ENCODE measurements around the gene CARD19.

CARD19 gene

GRCh38 chr9:93121316-93122241 lies 25.6 kb downstream of the CARD19 start (continued):
- TF ChIP-seq ZBTB21 (tag by site-specific recombination; IDR thresholded peaks at IDR 0.05) (no peak), ZNF571 (tag by site-specific recombination; IDR thresholded peaks at IDR 0.05) (no peak), ZNF112 (tag by site-specific recombination; IDR thresholded peaks at IDR 0.05) (no peak), ZNF394 (tag by site-specific recombination; IDR thresholded peaks at IDR 0.05; ENCODE audit: borderline replicate concordance) (no peak)
- TF ChIP-seq, protein P1, sequence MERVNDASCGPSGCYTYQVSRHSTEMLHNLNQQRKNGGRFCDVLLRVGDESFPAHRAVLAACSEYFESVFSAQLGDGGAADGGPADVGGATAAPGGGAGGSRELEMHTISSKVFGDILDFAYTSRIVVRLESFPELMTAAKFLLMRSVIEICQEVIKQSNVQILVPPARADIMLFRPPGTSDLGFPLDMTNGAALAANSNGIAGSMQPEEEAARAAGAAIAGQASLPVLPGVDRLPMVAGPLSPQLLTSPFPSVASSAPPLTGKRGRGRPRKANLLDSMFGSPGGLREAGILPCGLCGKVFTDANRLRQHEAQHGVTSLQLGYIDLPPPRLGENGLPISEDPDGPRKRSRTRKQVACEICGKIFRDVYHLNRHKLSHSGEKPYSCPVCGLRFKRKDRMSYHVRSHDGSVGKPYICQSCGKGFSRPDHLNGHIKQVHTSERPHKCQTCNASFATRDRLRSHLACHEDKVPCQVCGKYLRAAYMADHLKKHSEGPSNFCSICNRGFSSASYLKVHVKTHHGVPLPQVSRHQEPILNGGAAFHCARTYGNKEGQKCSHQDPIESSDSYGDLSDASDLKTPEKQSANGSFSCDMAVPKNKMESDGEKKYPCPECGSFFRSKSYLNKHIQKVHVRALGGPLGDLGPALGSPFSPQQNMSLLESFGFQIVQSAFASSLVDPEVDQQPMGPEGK (tag by site-specific recombination; IDR thresholded peaks at IDR 0.05): no peak

DNA sequence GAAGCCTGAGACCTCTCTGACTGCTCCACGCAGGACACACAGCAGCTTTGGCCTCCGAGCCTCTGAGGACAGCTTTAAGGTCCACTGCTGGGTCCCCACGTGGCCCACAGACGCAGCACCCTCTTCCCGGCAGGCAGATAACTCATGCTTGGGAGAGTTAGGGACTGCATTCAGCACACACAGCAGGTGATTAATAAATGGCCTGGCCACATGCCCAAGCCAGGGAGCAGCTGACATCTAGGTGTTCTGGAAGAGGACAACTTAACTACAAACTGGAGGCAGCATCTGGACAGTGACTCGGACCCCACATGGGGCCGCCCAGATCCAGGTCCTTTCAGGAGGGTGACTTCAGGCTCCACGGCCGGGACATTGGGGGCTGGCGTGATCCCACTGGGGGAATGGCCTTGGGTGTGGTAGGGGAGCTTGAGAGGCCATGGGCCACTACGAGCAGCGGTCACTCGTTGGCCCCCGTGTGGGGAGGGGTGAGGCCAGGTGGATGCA lies 26.8 kb downstream of the CARD19 start:
- H3K27ac ChIP-seq (ENCODE audit: extremely low read depth, low read depth, low read length): no peak overlapping the region
- peaks cover 3% of the 10 kb centered on the region; the same call in 1 of the 2 replicates for H3K4me1 ChIP-seq (ENCODE audit: control insufficient read depth, insufficient read depth, low read length)
- POLR2A ChIA-PET: interaction anchor here (1.0 kb wide), 1 partner anchor 11 kb away, joined by 3 read pairs; the partner anchor contains the start of gene NINJ1
- H3K9me3 ChIP-seq (ENCODE audit: control insufficient read depth, insufficient read depth, low read depth, low read length): no peaks in the 10 kb centered on the region
- H3K36me3 ChIP-seq (ENCODE audit: control insufficient read depth in 2 of 2, insufficient read depth in 1 of 2, low read length in 2 of 2): peaks cover 0 to 41% of the 10 kb centered on the region in 2 experiments; a peak in 2 of 3 replicates
- CTCF ChIA-PET: no interaction called here
- TF ChIP-seq ZIC2 (tag by site-specific recombination; IDR thresholded peaks at IDR 0.05) (peak; percentile 68), ZNF239 (tag by site-specific recombination; IDR thresholded peaks at IDR 0.05) (no peak)
- H3K4me3 ChIP-seq (ENCODE audit: low read depth, low read length): no peak overlapping the region

GRCh38 chr9:93123561-93124283 lies 27.7 kb downstream of the CARD19 start:
- H3K36me3 ChIP-seq (ENCODE audit: control insufficient read depth in 2 of 2, insufficient read depth in 1 of 2, low read length in 2 of 2): peaks cover 0 to 41% of the 10 kb centered on the region in 2 experiments; a peak in 2 of 3 replicates
- CTCF ChIA-PET: no interaction called here
- POLR2A ChIA-PET: interaction anchor here (1.0 kb wide), 1 partner anchor 10 kb away, joined by 3 read pairs; the partner anchor contains the start of gene NINJ1

More at GRCh38 chr9:93123561-93124283, 27.7 kb downstream of the CARD19 start:
- Histone ChIP-seq H3K9me3 (ENCODE audit: control insufficient read depth, insufficient read depth, low read depth, low read length) (no peaks in the 10 kb centered on the region), H3K27ac (ENCODE audit: extremely low read depth, low read depth, low read length) (no peak overlapping the region), H3K4me3 (ENCODE audit: low read depth, low read length) (no peak overlapping the region), H3K4me1 (ENCODE audit: control insufficient read depth, insufficient read depth, low read length) (peaks cover 3% of the 10 kb centered on the region; the same call in 1 of the 2 replicates)
- TF ChIP-seq ZNF692 (tag by site-specific recombination; IDR thresholded peaks at IDR 0.05) (no peak), ZNF214 (tag by site-specific recombination; IDR thresholded peaks at IDR 0.05; ENCODE audit: borderline replicate concordance) (no peak), ZNF555 (tag by site-specific recombination; conservative IDR thresholded peaks at IDR 0.05) (no peak), ZNF280D (tag by site-specific recombination; IDR thresholded peaks at IDR 0.05) (no peak), ZNF280C (tag by site-specific recombination; IDR thresholded peaks at IDR 0.05) (no peak), SCRT1 (tag by site-specific recombination; IDR thresholded peaks at IDR 0.05; ENCODE audit: borderline replicate concordance) (no peak), ZNF473 (tag by site-specific recombination; IDR thresholded peaks at IDR 0.05) (no peak), KLF16 (tag by site-specific recombination; IDR thresholded peaks at IDR 0.05) (no peak), ZNF112 (tag by site-specific recombination; IDR thresholded peaks at IDR 0.05) (no peak), ZNF561 (tag by site-specific recombination; IDR thresholded peaks at IDR 0.05; ENCODE audit: borderline replicate concordance) (no peak), ZNF629 (tag by site-specific recombination; IDR thresholded peaks at IDR 0.05) (no peak), ZBTB48 (tag by site-specific recombination; IDR thresholded peaks at IDR 0.05) (no peak), ZNF121 (tag by site-specific recombination; IDR thresholded peaks at IDR 0.05) (no peak), MEIS1 (CRISPR knock-in tag; IDR thresholded peaks at IDR 0.05; ENCODE audit: borderline replicate concordance) (no peak), ZNF501 (tag by site-specific recombination; IDR thresholded peaks at IDR 0.05) (no peak), ZSCAN16 (tag by site-specific recombination; IDR thresholded peaks at IDR 0.05) (no peak)

Measured in HEK293 (cell line).